CD4-positive, alpha-beta memory T cell (primary cell): Measurements from ENCODE around the gene ECE2. TPM values are rescaled to one million over a fixed set of nuclear protein-coding genes. Genes with fewer than 3 reads are reported as not detected.

Experiments used
- CTCF ChIA-PET: fragments of 350-600 bp; sonication (Branson Sonifier 250); formaldehyde crosslinking; loops from one replicate; lab custom pipeline; 2021; ENCODE audit warnings: inconsistent platforms; ENCODE audit not compliant: partially characterized antibody; lab: Charles Lee
- POLR2A ChIA-PET: fragments of 350-600 bp; sonication (Branson Sonifier 250); formaldehyde crosslinking; loops from one replicate; lab custom pipeline; 2021; ENCODE audit not compliant: partially characterized antibody; lab: Charles Lee
- DNase-seq, 5 donors: peaks; one replicate each; pipeline versions ENCODE4 v3.0.0 to v3.0.0-alpha.2; 2020 to 2022; ENCODE audit warnings: mixed read lengths in 1 of 5
- H3K27ac ChIP-seq: one replicate; pipeline ENCODE4 v1.7.0; 2013; ENCODE audit warnings: low read depth, low read length
- H3K27me3 ChIP-seq: 2 replicates; pipeline ENCODE4 v1.7.0; 2013; ENCODE audit warnings: mild to moderate bottlenecking, low read length, moderate library complexity; ENCODE audit not compliant: insufficient read depth
- H3K36me3 ChIP-seq: 2 replicates; pipeline ENCODE4 v1.7.0; 2013; ENCODE audit warnings: mild to moderate bottlenecking, low read length, moderate library complexity; ENCODE audit not compliant: insufficient read depth
- H3K4me1 ChIP-seq: 2 replicates; pipeline ENCODE4 v1.7.0; 2013; ENCODE audit warnings: mild to moderate bottlenecking, low read length, moderate library complexity; ENCODE audit not compliant: insufficient read depth
- H3K4me3 ChIP-seq, 2 donors: one replicate each; pipeline ENCODE4 v1.7.0; 2013; ENCODE audit warnings: low read length in 2 of 2, mild to moderate bottlenecking in 1 of 2
- H3K9me3 ChIP-seq, 2 donors: one replicate each; pipeline ENCODE4 v1.7.0; 2013; ENCODE audit warnings: low read length in 2 of 2, control low read depth in 1 of 2; ENCODE audit not compliant: control insufficient read depth in 1 of 2
- H3K27ac Mint-ChIP-seq, 7 donors: one replicate each; pipeline ENCODE4 v1.8.0; 2020 to 2021; ENCODE audit warnings: mixed read lengths in 7 of 7, mild to moderate bottlenecking in 6 of 7, inconsistent platforms in 3 of 7, moderate library complexity in 3 of 7
- H3K27me3 Mint-ChIP-seq, 2 donors: one replicate each; pipeline ENCODE4 v1.8.0; 2020 to 2021; ENCODE audit warnings: mixed read lengths in 2 of 2
- H3K36me3 Mint-ChIP-seq, 2 donors: one replicate each; pipeline ENCODE4 v1.8.0; 2020 to 2021; ENCODE audit warnings: mixed read lengths in 2 of 2, inconsistent platforms in 1 of 2, mild to moderate bottlenecking in 1 of 2
- H3K4me1 Mint-ChIP-seq, 4 donors: one replicate each; pipeline ENCODE4 v1.8.0; 2020 to 2021; ENCODE audit warnings: mixed read lengths in 4 of 4, mild to moderate bottlenecking in 1 of 4
- H3K4me3 Mint-ChIP-seq, 8 donors: one replicate each; pipeline ENCODE4 v1.8.0; 2020 to 2021; ENCODE audit warnings: mixed read lengths in 8 of 8, mild to moderate bottlenecking in 7 of 8, moderate library complexity in 6 of 8, inconsistent platforms in 3 of 8
- H3K9me3 Mint-ChIP-seq, 8 donors: one replicate each; pipeline ENCODE4 v1.8.0; 2020 to 2021; ENCODE audit warnings: mixed read lengths in 8 of 8, mild to moderate bottlenecking in 5 of 8, inconsistent platforms in 3 of 8, moderate library complexity in 1 of 8
- intact Hi-C: fragments of 100-400 bp; cut with micrococcal nuclease; formaldehyde crosslinking; loops from one replicate; pipeline ENCODE4 v1.15.1; 2023
- polyA plus RNA-seq, 2 donors: library from polyadenylated mRNA; unstranded; fragments of 300-500 nt; fragmentation: Illumina TruSeq; gene quantifications; one replicate each; pipeline ENCODE4 v1.2.3, GENCODE V29; 2021
- total RNA-seq, 2 experiments: library from RNA; stranded (reverse); gene quantifications; one replicate each; pipeline ENCODE4 v1.2.3, GENCODE V29; 2021

Gene ECE2
- total and polyA plus RNA-seq, 4 experiments from 2014 or later = not detected

- intact Hi-C loops = loop anchor here (1.0 kb wide), 1 partner anchor 57 kb away; no protein-coding TSS in a partner anchor
- Histone ChIP-seq H3K4me1 (no peaks in the 10 kb centered on the region), H3K27me3 (peaks cover 3% of the 10 kb centered on the region), H3K9me3 (no peaks in the 10 kb centered on the region), H3K27ac (no peak overlapping the region), H3K4me3 (no peak overlapping the region), H3K36me3 (no peaks in the 10 kb centered on the region)
- DNase-seq = peak in 2 of 5 donors; percentile 12 to 14
- Mint-ChIP-seq H3K27me3 (peaks cover 5 to 20% of the 10 kb centered on the region in 2 donors), H3K4me1 (peaks cover 0 to 2% (median 0%) of the 10 kb centered on the region in 4 donors), H3K27ac (no peak overlapping the region), H3K4me3 (peak overlapping the region in 1 of 8 donors; percentile 16), H3K9me3 (peaks cover 0 to 2% (median 0%) of the 10 kb centered on the region in 8 donors), H3K36me3 (no peaks in the 10 kb centered on the region)
- POLR2A ChIA-PET = no interaction called here
- CTCF ChIA-PET = interaction anchor here (0.9 to 4.0 kb wide), 3 partner anchors 12 to 129 kb away, joined by 3 to 21 read pairs (median 3); partner anchors contain the start of gene DVL3
These were observed 8.9 kb downstream of the ECE2 start for GRCh38 chr3:184284696-184285095.

GRCh38 chr3:184289426-184289938 lies 13.7 kb downstream of the ECE2 start:
- H3K4me1 ChIP-seq = no peaks in the 10 kb centered on the region
- H3K36me3 ChIP-seq = no peaks in the 10 kb centered on the region
- DNase-seq = peak; percentile 40 to 57 (median 48)
- no peak overlapping the region for H3K27ac ChIP-seq
- no peak overlapping the region for H3K4me3 ChIP-seq
- Mint-ChIP-seq H3K27me3 (peaks cover 5 to 16% of the 10 kb centered on the region in 2 donors), H3K4me3 (no peak overlapping the region), H3K4me1 (peaks cover 0 to 2% (median 0%) of the 10 kb centered on the region in 4 donors), H3K27ac (peak overlapping the region in 1 of 7 donors; percentile 57), H3K36me3 (no peaks in the 10 kb centered on the region), H3K9me3 (peaks cover 0 to 2% (median 0%) of the 10 kb centered on the region in 8 donors)
- ChIA-PET CTCF (interaction anchor here (0.6 to 1.9 kb wide), 5 partner anchors 59 to 394 kb away, joined by 3 to 13 read pairs (median 5); no protein-coding TSS in a partner anchor), POLR2A (no interaction called here)
- no peaks in the 10 kb centered on the region for H3K9me3 ChIP-seq
- intact Hi-C loops = loop anchor here (1.0 kb wide), 3 partner anchors 62 to 394 kb away; no protein-coding TSS in a partner anchor
- peaks cover 3% of the 10 kb centered on the region for H3K27me3 ChIP-seq

- no peaks in the 10 kb centered on the region for H3K9me3 ChIP-seq
- Mint-ChIP-seq H3K4me1 (peaks cover 0 to 2% (median 0%) of the 10 kb centered on the region in 4 donors), H3K27ac (peak overlapping the region in 1 of 7 donors; percentile 64), H3K4me3 (no peak overlapping the region), H3K27me3 (peaks cover 5 to 13% of the 10 kb centered on the region in 2 donors), H3K36me3 (no peaks in the 10 kb centered on the region), H3K9me3 (peaks cover 0 to 2% (median 0%) of the 10 kb centered on the region in 8 donors)
- intact Hi-C loops = no loop called here
- CTCF ChIA-PET = interaction anchor here (1.4 to 1.9 kb wide), 2 partner anchors 8 to 63 kb away, joined by 3 to 13 read pairs; no protein-coding TSS in a partner anchor
- no peaks in the 10 kb centered on the region for H3K4me1 ChIP-seq
- peaks cover 3% of the 10 kb centered on the region for H3K27me3 ChIP-seq
- POLR2A ChIA-PET = no interaction called here
- H3K27ac ChIP-seq = no peak overlapping the region
- no peak for DNase-seq
- no peaks in the 10 kb centered on the region for H3K36me3 ChIP-seq
- no peak overlapping the region for H3K4me3 ChIP-seq
These were observed 14.5 kb downstream of the ECE2 start for GRCh38 chr3:184290331-184290730.

GRCh38 chr3:184291044-184291737 lies 15.4 kb downstream of the ECE2 start:
- POLR2A ChIA-PET = no interaction called here
- H3K27ac Mint-ChIP-seq = no peak overlapping the region
- peaks cover 0 to under 1% (median 0%) of the 10 kb centered on the region in 8 donors for H3K9me3 Mint-ChIP-seq
- peaks cover 2 to 6% of the 10 kb centered on the region in 2 donors for H3K27me3 Mint-ChIP-seq
- H3K4me3 Mint-ChIP-seq = no peak overlapping the region
- Histone ChIP-seq H3K36me3 (no peaks in the 10 kb centered on the region), H3K27me3 (no peaks in the 10 kb centered on the region), H3K4me3 (no peak overlapping the region), H3K9me3 (no peaks in the 10 kb centered on the region), H3K4me1 (no peaks in the 10 kb centered on the region), H3K27ac (no peak overlapping the region)
- CTCF ChIA-PET = interaction anchor here (1.4 to 1.5 kb wide), 2 partner anchors 9 to 41 kb away, joined by 3 to 4 read pairs; partner anchors contain the start of gene EEF1AKMT4
- H3K4me1 Mint-ChIP-seq = peaks cover 0 to 2% (median 0%) of the 10 kb centered on the region in 4 donors
- no peaks in the 10 kb centered on the region for H3K36me3 Mint-ChIP-seq
- intact Hi-C loops = no loop called here
- no peak for DNase-seq

- Mint-ChIP-seq H3K4me3 (no peak overlapping the region), H3K4me1 (peaks cover 0 to 2% (median 0%) of the 10 kb centered on the region in 4 donors), H3K27me3 (peaks cover 0 to 3% of the 10 kb centered on the region in 2 donors), H3K27ac (no peak overlapping the region), H3K36me3 (no peaks in the 10 kb centered on the region), H3K9me3 (no peaks in the 10 kb centered on the region)
- H3K9me3 ChIP-seq = no peaks in the 10 kb centered on the region
- POLR2A ChIA-PET = no interaction called here
- CTCF ChIA-PET = interaction anchor here (1.4 to 1.5 kb wide), 2 partner anchors 9 to 42 kb away, joined by 3 to 4 read pairs; partner anchors contain the start of gene EEF1AKMT4
- H3K36me3 ChIP-seq = no peaks in the 10 kb centered on the region
- no peaks in the 10 kb centered on the region for H3K4me1 ChIP-seq
- H3K27me3 ChIP-seq = no peaks in the 10 kb centered on the region
- intact Hi-C loops = no loop called here
- no peak overlapping the region for H3K27ac ChIP-seq
- DNase-seq = no peak
- H3K4me3 ChIP-seq = no peak overlapping the region
These were observed 16.1 kb downstream of the ECE2 start for GRCh38 chr3:184291738-184292445.

GRCh38 chr3:184295771-184296170 lies 19.9 kb downstream of the ECE2 start:
- DNase-seq = no peak
- CTCF ChIA-PET = interaction anchor here (0.8 to 1.3 kb wide), 2 partner anchors 46 to 76 kb away, joined by 3 read pairs; partner anchors contain the start of gene EEF1AKMT4
- H3K4me1 ChIP-seq = peaks cover 13% of the 10 kb centered on the region
- no peak overlapping the region for H3K27ac ChIP-seq
- no peak overlapping the region for H3K27ac Mint-ChIP-seq
- H3K27me3 Mint-ChIP-seq = no peaks in the 10 kb centered on the region
- POLR2A ChIA-PET = no interaction called here
- intact Hi-C loops = loop anchor here (5.0 kb wide), 1 partner anchor 413 kb away; the partner anchor contains the start of gene PARL
- H3K27me3 ChIP-seq = no peaks in the 10 kb centered on the region
- H3K36me3 ChIP-seq = peaks cover 7% of the 10 kb centered on the region
- peak overlapping the region in 1 of 8 donors; percentile 9 for H3K4me3 Mint-ChIP-seq
- H3K9me3 Mint-ChIP-seq = peaks cover 0 to 1% (median 0%) of the 10 kb centered on the region in 8 donors
- peaks cover 11 to 29% (median 19%) of the 10 kb centered on the region in 4 donors for H3K4me1 Mint-ChIP-seq
- H3K4me3 ChIP-seq = no peak overlapping the region
- H3K36me3 Mint-ChIP-seq = peaks cover 6 to 11% of the 10 kb centered on the region in 2 donors
- no peaks in the 10 kb centered on the region for H3K9me3 ChIP-seq
